VCaP (cell line): ENCODE data around the gene NR2F1.
A peak's percentile ranks its signal among the peaks of the same experiment; 100 is the strongest.

Experiments used
- H3K27ac ChIP-seq: fragments of 450-650 bp; 2 replicates; pipeline ENCODE4 v1.5.1; 2017
- TF ChIP-seq, protein P1 (sequence below): fragments of 450-650 bp; conservative IDR thresholded peaks from 2 replicates; pipeline ENCODE4 v1.5.1; 2017; ENCODE audit warnings: mild to moderate bottlenecking, moderate library complexity

NR2F1 gene

DNA sequence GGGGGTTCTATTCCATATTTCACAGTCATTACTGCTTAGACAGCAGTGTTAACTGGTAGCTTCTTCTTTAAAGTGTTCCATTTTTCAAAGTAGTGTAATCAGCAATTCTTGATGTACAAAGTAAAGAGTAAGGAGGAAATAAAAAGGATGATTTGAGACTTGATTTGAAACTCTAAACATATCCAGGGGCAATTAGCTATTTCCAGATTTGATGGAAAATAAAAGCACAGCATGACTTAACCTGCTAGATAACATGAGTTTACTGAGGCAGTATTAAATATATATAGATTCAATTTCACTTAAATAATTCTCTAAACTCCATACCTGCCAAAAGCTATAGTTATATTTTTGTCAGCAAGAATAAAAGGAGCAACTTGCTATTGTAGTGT is 29.8 kb downstream of the NR2F1 start:
- TF ChIP-seq, protein P1, sequence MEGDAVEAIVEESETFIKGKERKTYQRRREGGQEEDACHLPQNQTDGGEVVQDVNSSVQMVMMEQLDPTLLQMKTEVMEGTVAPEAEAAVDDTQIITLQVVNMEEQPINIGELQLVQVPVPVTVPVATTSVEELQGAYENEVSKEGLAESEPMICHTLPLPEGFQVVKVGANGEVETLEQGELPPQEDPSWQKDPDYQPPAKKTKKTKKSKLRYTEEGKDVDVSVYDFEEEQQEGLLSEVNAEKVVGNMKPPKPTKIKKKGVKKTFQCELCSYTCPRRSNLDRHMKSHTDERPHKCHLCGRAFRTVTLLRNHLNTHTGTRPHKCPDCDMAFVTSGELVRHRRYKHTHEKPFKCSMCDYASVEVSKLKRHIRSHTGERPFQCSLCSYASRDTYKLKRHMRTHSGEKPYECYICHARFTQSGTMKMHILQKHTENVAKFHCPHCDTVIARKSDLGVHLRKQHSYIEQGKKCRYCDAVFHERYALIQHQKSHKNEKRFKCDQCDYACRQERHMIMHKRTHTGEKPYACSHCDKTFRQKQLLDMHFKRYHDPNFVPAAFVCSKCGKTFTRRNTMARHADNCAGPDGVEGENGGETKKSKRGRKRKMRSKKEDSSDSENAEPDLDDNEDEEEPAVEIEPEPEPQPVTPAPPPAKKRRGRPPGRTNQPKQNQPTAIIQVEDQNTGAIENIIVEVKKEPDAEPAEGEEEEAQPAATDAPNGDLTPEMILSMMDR = no peak
- H3K27ac ChIP-seq = no peak overlapping the region

DNA sequence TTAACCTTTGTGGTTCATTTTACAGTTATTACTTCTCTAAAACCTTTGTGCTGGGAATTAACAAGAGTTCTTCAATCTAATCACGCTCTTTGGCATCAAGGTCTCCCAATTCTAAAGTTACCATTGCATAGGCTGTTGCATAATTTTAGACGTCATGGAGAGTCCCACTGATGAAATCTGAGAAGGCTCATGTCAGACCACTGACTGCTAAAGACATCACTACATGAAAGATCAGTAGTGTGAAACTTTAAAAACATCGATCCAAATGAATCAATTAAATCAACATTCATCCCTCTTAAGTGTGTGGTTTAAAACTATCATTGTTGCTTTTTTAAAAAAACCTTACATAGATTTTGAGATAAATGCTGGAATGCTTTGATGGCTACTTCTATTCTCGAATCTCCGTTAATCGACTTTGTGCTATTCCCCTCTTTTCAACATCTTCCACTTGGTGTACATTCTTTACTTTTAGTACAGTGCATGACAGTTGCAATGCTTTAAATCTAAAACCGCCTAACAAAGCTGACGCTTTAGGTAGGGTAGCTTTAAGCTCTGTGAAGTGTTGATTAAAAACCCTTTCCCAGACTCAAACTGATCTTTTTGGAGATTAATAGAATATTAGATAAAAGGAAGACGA is 33.6 kb downstream of the NR2F1 start:
- TF ChIP-seq, protein P1 = no peak
- H3K27ac ChIP-seq = no peak overlapping the region

DNA sequence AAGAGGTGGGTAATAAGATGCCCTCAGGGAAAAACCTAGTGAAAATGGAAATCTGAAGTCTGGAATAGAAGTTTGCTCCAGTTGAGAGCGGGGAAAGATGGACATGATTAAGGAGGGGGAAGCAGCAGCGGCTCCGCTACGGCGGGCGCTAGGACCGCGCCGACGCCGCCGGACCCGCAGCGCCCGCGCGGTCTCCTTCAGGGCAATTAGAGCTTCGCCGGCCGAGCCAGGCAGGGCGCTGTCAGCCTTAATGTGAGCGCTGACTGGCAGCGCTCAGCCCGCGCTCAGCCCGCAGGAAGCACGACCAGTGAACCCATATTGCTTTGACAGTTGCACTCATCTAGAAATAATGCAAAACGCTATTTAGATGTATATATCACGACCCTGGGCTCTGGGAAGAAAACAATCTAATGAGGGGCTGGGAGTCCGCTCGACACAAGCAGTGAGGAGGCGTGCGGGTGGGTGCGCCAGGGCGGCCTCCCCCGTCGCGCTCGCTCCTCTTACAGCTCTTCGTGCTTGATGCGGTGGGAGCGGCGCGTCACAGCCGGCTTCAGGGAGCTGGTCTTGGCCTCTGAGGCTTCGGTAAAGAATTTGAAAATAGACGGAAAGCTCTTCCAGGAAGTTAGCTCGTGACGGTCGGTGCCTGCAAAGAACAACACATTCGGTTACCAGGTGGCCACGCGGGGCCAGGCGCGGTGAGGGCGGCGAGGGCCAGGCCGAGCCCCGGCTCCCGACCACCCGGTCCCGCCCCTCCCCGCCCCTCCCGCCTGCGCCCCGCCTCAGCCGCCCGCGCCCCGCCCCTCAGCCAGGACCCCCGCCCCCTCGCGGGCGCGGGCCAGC is 37.7 kb downstream of the NR2F1 start:
- TF ChIP-seq, protein P1 = peak; percentile 50
- peak overlapping the region; percentile 82 for H3K27ac ChIP-seq

DNA sequence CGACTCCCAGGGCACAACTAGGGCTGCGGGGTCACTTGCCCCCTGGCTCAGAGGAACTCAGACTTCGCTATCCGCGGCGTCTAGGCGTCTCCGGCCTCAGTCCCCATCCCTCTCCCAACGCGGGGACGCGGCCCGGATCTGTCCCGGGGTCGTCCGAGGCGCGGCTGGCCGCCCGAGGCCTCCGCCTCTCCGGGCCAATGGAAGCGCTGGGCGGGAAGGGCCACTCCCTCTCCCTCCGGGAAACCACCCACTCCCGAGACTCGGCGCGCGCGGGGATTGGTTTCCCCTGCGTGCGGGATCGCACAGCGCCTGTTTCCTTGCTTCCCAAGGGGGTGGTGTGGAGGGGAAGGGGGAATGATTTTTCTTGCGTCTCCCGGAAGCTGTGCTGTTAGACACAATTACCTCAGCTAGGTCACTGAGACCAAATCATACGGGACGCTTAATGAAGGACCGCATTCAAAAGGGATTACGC is 38.3 kb downstream of the NR2F1 start:
- TF ChIP-seq, protein P1 = no peak
- peak overlapping the region; percentile 82 for H3K27ac ChIP-seq

DNA sequence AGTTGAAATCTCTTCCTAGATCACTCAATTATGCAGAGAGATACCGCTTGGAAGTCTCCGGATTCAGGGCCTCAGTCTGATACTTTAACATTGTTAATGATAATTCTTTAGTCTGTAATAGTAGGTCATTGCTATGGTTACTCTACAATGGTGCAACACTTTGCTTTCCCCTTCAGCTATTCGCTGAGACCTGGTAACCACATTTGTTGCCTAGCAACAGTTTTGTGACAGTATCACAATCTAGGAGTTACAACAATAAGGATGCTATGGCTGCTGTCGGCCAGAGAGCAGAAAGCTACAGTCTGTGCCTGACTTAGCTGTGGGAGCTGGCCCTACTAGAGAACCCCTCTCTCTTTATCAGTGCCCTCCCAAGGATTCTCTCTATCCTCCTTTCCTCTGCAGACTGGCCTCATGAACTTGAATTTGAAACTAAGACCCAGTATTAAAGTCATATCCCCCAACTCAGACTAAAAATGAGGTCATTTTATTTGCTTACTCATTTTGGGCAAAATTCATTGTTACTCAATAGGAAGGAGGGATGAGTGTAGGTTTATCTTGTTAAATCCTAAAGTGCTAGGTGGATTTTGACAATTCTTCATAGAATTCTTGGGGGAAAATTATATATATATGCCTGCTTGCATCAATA is 39.3 kb downstream of the NR2F1 start:
- H3K27ac ChIP-seq = peak overlapping the region; percentile 82

DNA sequence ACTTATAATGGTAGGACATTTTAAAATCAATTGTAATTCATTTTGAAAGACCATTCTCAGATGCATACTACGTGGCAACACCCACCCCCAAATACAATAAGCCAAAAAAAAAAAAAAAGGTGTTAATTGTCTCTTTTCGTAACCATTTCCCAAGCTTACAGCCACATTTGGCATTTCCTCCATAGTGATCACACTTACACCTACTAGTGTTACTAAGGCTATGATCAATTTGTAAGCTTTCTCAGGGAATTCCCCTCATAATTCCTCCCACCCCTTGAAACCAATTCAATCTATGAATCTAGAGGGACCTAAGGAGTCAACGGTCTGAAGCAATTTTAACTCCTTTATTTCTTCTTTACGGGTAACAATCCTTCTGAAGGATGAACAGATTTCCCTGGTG is 40.1 kb downstream of the NR2F1 start:
- TF ChIP-seq, protein P1 = no peak
- no peak overlapping the region for H3K27ac ChIP-seq

More for the DNA sequence above, 39.3 kb downstream of the NR2F1 start:
- TF ChIP-seq, protein P1 = no peak

DNA sequence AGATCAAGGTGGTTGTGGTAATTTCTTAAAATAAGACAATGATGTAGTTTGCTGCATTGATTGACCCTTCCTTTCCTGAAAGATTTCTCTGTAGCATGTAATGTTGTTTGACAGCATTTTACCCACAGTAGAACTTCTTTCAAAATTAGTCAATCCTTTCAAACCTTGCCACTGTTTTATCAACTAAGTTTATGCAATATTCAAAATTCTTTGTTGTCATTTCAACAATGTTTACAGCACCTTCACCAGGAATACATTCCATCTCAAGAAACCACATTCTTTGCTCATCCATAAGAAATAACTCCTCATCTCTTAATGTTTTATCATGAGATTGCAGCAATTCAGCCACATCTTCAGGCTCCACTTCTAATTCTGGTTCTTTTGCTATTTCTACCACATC is 43.8 kb downstream of the NR2F1 start:
- no peak overlapping the region for H3K27ac ChIP-seq
- TF ChIP-seq, protein P1 = no peak
